Amygdala (tissue), 56 donors: ENCODE measurements around the gene CARD6.
"Not testable (repeated sequence)": the region's sequence is repeated elsewhere in the genome, so short reads cannot be mapped to it uniquely, and the experiment has no call there.

ENCODE experiments used
- DNase-seq, 56 donors: peaks; one replicate each; lab custom pipeline; 2025; lab: John Stamatoyannopoulos, UW

Gene CARD6

GRCh38 chr5:40871177-40871576 lies 30.0 kb downstream of the CARD6 start:
- DNase-seq, result no peak

- DNase-seq, result not testable (repeated sequence)
Observed at GRCh38 chr5:40872253-40872652, 31.1 kb downstream of the CARD6 start.

GRCh38 chr5:40873286-40873880 lies 32.2 kb downstream of the CARD6 start:
- DNase-seq, result no peak

- DNase-seq, result no peak
Observed at GRCh38 chr5:40875958-40876357, 34.8 kb downstream of the CARD6 start.

- DNase-seq, result no peak
Observed at GRCh38 chr5:40877371-40877988, 36.3 kb downstream of the CARD6 start.

- no peak for DNase-seq
Observed at GRCh38 chr5:40879163-40879942, 38.2 kb downstream of the CARD6 start.

GRCh38 chr5:40882291-40882690 lies 41.1 kb downstream of the CARD6 start:
- DNase-seq, result no peak

- not testable (repeated sequence) for DNase-seq
Observed at GRCh38 chr5:40883051-40883450, 41.9 kb downstream of the CARD6 start.

- not testable (repeated sequence) for DNase-seq
Observed at GRCh38 chr5:40895440-40896425, 54.6 kb downstream of the CARD6 start.

GRCh38 chr5:40904205-40904993 lies 63.2 kb downstream of the CARD6 start:
- DNase-seq, result peak in 28 of 56 donors; percentile 0 to 64 (median 10)

GRCh38 chr5:40904994-40905306 lies 63.8 kb downstream of the CARD6 start:
- no peak for DNase-seq

GRCh38 chr5:40906351-40906751 lies 65.2 kb downstream of the CARD6 start:
- no peak for DNase-seq

- DNase-seq, result no peak
Observed at GRCh38 chr5:40909264-40909663, 68.1 kb downstream of the CARD6 start, which contains the start of gene C7. TSS of gene C7 (plus strand) at chr5:40909497. CDS start at chr5:40909611, 114 bp downstream.

- DNase-seq, result no peak
Observed at GRCh38 chr5:40909723-40910122, 68.6 kb downstream of the CARD6 start.
